ENCODE results near the gene PSAPL1.

The PSAPL1 gene

DNA sequence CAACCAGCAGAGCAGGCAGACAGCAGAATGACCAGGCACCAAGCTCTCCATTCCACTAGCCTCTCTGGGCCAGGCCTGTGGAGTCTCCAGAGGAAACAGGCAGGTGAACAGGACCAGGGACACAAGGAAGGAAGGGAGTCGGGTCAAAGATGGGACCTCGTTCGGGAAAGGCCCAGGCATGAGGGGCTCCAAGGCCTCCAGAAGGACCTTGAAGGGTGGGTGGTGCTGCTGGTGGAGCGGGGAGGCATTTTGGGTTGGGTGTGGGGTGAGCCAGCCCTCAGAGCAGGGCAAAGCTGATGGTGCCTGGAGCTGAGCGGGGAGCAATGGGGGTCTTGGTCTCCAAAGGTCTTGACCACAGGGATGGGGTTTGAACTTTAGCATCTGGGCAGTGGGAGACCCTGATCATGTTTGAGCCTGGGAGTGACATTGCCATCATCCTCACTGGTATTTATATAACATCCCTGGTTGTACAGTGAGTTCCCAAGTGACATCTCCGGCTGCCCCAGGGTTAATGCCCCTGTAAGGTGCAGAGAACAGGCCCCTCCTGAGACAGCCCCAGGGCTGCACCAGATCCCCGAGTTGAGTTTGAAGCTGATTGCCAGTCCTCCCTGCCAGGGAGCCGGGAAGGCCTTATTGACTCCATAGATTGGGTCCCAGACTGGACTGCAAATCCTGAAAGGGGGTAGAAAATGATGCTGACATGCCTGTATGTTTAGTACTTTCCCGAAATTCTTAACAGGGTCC, 52.7 kb downstream of the PSAPL1 start:
- no peak for DNase-seq (ENCODE audit: low spot score)

- no peak for DNase-seq (ENCODE audit: low spot score)
Observed at GRCh38 chr4:7381221-7381889, 53.4 kb downstream of the PSAPL1 start.
